ENCODE results near the gene SOX3.

SOX3 gene

DNA sequence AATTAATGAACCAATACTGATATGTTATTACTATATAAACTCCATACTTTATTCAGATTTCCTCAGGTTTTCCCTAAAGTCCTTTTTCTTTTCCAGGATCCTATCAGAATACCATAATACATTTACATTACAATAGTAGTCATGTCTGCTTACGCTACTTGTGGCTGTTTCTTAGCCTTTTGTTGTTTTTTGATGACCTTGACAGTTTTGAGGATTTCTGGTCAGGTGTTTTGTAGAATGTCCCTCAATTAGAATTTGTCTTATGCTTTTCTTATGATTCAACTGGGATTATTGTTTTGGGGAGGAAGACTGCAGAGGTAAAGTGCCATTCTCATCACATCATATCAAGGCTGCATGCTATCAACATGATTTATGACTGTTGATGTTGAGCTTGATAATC is 9.1 kb downstream of the SOX3 start:
- no peak for DNase-seq (ENCODE audit: low spot score)

DNA sequence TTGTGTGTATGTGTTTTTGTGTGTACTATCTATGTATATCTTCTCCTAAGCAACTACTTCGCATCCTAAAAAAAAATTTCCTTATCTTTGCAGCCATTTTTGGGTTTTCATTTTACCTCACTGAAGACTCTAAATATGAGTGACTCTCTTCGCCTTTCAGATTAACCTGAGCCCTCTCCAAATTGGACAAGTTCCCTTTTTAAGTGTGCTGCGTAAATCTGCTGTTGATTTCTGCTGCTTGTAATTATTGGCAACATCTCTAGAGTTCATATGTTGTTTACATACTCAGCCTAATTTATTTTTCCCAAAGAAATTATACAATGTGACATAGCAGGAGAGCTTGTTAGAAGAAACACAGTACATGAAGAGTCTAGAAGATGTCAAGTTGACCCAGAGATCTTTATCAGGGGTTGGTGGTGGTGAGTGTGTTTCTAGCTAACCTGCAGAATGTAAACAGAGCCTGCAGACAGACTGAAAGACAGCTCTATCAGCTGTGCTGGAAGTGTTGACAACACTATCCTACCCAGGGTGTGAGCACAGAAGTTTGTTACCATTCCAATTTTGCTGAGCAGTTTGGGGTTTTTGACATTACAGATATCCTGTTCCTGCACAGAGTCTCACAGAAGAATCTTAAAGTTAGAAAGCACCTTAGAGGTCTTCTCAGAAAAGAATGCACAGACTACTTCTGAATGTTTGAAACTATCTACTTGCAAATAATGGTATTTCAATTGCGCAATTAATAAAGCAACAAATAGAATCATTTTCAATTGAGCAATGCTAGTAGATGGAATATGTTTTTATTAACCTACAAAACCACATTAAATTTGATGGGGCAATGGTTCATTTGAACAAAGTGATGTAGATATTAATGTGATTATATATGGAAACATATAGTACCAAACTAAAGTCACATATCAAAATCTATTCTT is 12.5 kb downstream of the SOX3 start:
- no peak for DNase-seq (ENCODE audit: low spot score)

DNA sequence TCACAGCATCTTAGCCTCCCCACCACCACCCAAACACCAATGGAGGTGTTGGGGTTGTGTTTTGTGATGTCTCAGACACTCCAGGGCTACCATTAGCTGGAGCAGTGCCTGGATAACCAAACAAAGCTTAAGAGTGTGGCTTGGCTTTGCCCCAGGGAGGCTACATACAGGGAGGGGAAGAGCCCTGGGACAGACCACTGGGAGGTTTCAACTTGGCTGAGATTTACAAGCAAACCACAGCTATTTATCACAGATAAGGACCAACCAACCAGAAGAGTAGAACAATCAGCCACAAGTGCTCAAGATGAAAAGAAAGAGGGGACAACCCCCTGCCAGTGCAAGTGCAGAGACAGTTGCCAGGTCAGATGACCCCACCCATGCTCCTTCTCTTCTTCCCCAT is 24.1 kb downstream of the SOX3 start:
- DNase-seq (ENCODE audit: low spot score) = no peak

DNA sequence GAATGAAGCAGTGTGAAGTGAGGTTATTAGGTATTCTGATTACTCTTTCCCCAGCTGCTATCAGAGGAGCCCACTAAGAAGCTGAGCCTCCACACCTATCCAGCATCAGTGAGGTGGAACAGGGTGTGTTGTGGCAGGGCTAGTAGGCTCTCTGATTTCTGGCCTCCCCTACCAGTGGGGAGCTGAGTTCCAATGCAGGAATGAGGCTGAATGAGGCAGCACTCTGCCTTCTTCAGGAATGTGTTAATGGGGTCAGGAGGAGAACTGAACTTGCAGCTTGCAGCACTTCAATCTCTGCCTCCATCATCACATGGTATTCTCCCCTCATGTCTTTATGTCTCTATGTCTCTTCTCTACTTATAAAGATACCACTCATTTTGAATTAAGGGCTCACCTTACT is 26.9 kb downstream of the SOX3 start:
- DNase-seq (ENCODE audit: low spot score) = no peak

DNA sequence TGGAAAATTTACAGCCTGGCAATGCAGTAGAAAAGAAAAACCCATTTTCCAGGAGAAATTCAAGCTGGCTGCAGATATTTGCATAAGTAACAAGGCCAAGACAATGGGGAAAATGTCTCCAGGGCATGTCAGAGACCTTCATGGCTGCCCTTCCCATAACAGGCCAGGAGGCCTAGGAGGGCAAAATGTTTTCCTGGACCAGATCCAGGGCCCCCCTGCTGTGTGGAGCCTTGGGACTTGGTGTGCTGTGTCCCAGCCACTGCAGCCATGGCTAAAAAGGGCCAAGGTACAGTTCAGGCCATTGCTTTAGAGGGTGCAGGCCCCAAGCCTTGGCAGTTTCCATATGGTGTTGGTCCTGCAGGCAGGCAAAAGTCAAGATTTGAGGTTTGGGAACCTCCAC is 29.8 kb downstream of the SOX3 start:
- no peak for DNase-seq (ENCODE audit: low spot score)

DNA sequence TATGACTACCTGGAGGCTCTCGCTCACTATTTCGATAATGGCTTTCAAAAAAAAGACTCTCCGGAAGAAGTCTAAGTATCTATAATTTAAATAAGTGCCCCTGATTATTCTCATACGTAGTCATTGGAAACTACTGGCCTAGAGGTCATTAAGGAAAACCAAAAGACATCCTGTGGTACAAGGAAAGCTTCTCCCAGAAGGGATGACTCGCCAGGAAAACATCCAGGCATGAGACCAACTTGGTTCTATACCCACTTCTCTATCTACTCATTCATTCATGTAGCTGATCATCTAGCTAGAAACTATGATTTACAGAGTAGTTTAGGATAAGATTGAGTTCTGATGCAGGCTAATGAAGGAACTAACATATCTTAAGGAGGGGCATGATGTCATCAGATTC is 37.7 kb downstream of the SOX3 start:
- no peak for DNase-seq (ENCODE audit: low spot score)

All from hematopoietic multipotent progenitor cell treated with erythropoietin and hydrocortisone succinate and interleukin-3 and kit ligand, for 15 days (in vitro differentiated cells).